ENCODE measurements around the gene GPD1. TPM values are rescaled to one million over a fixed set of nuclear protein-coding genes. Genes with fewer than 3 reads are reported as not detected.
A peak's percentile ranks its signal among the peaks of the same experiment; 100 is the strongest.

The GPD1 gene
- total RNA-seq, 4 donors from 2014 or later = 5.1 to 10.6 (median 7.1) TPM

DNA sequence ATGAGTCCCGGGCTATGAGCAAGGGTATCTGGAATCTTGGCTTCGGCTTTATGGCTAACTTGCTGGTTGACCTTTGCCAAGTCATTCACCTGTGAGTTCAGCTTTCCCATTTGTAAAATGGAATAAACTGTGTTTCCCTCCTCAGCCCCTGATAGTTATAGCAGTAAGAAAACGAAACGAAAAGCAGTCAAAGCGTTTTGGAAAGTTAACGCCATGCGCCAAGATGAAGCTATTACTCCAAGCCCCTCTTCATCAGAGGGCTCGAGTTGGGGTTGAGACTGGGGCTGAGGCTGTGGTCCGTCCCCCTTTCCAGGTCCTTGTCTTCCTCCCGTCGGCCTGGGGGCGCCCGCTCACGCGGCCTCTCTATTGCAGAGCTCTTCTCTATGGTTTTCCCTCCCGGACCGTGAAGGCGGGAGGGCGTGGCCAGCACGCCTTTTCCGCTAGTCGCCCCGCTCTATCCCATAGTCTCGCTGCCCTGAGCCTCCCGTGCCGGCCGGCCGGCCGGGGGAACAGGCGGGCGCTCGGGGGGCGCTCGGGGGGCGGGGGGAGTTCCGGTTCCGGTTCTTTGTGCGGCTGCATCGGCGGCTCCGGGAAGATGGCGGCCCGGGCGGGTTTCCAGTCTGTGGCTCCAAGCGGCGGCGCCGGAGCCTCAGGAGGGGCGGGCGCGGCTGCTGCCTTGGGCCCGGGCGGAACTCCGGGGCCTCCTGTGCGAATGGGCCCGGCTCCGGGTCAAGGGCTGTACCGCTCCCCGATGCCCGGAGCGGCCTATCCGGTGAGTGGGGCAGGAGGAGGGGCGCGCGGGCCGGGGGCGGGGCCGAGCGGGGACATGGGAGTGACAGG, 18.8 kb upstream of the GPD1 start, which contains the start of gene SMARCD1:
SMARCD1 (plus strand) TSS at position 568 of the 840 bp plus-strand sequence; CDS start at position 596, 28 bp downstream.
- DNase-seq = peak; percentile 94 to 95
- intact Hi-C loops (cut with DNase I) = no loop called here
- Histone ChIP-seq H3K4me1 (peaks cover 7 to 16% of the 10 kb centered on the region in 2 donors), H3K36me3 (peaks cover 15 to 18% of the 10 kb centered on the region in 2 donors), H3K9me3 (no peaks in the 10 kb centered on the region), H3K27ac (peak within 1 kb of the TSS; percentile 87 to 98 (median 96)), H3K4me3 (replicated peaks in 1 of 3) (peak within 1 kb of the TSS; percentile 27 to 94 (median 89)), H3K27me3 (no peaks in the 10 kb centered on the region)
- WGBS, 2 donors = 1 to 2% methylated on average over 11 to 35 of the region's 69 CpGs
- TF ChIP-seq, protein P1, sequence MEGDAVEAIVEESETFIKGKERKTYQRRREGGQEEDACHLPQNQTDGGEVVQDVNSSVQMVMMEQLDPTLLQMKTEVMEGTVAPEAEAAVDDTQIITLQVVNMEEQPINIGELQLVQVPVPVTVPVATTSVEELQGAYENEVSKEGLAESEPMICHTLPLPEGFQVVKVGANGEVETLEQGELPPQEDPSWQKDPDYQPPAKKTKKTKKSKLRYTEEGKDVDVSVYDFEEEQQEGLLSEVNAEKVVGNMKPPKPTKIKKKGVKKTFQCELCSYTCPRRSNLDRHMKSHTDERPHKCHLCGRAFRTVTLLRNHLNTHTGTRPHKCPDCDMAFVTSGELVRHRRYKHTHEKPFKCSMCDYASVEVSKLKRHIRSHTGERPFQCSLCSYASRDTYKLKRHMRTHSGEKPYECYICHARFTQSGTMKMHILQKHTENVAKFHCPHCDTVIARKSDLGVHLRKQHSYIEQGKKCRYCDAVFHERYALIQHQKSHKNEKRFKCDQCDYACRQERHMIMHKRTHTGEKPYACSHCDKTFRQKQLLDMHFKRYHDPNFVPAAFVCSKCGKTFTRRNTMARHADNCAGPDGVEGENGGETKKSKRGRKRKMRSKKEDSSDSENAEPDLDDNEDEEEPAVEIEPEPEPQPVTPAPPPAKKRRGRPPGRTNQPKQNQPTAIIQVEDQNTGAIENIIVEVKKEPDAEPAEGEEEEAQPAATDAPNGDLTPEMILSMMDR (IDR thresholded peaks at IDR 0.05) = peak in 2 of 6 experiments; percentile 45 to 50
- peak in 1 of 2 donors; percentile 42 for TF ChIP-seq POLR2A (IDR thresholded peaks at IDR 0.05)

DNA sequence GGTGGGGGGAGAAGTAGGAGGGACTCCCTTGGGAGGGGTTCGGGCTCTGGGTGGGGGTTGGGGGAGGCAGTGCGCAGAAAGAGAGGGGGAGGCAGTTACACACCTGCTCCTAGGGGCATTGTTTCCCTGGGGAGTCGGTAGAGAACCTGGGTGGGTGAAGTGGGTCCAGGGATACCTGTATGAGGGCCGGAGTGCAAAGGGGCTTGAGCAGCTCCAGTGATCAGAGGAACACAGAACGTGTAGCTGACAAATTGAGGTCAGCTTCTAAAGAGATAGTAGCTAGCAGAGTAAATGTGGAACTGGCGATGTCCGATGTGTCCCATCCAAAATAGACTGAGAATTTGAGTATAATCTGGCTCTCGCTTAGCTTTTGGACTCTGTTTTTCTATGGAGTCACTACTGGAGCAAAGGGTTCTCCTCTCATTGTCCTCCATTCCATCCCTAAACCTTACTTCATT, 18.2 kb upstream of the GPD1 start:
- WGBS, 2 donors = 11 to 12% methylated on average over 7 to 8 of the region's 8 CpGs
- H3K27ac ChIP-seq = peak overlapping the region; percentile 87 to 98 (median 96)
- H3K4me1 ChIP-seq = peaks cover 7 to 16% of the 10 kb centered on the region in 2 donors
- intact Hi-C loops (cut with DNase I) = no loop called here
- no peaks in the 10 kb centered on the region for H3K27me3 ChIP-seq
- peaks cover 20 to 24% of the 10 kb centered on the region in 2 donors for H3K36me3 ChIP-seq
- peak overlapping the region; percentile 27 to 94 (median 89) for H3K4me3 ChIP-seq (replicated peaks in 1 of 3)
- DNase-seq = no peak
- TF ChIP-seq, protein P1 (IDR thresholded peaks at IDR 0.05) = no peak
- TF ChIP-seq POLR2A (IDR thresholded peaks at IDR 0.05) = no peak
- no peaks in the 10 kb centered on the region for H3K9me3 ChIP-seq

DNA sequence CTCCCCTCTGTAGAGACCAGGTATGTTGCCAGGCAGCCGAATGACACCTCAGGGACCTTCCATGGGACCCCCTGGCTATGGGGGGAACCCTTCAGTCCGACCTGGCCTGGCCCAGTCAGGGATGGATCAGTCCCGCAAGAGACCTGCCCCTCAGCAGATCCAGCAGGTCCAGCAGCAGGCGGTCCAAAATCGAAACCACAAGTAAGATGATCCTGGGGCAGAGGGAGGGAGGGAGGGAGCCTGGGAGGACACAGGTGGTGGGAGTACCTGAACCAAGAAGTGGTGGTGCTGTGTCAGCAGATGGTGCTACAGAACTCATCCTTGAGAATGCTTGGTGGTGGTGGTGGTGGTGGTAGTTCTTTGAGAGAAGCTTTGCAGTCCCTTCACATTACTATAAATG, 17.7 kb upstream of the GPD1 start:
- peaks cover 7 to 12% of the 10 kb centered on the region in 2 donors for H3K4me1 ChIP-seq
- H3K4me3 ChIP-seq (replicated peaks in 1 of 3) = no peak overlapping the region
- intact Hi-C loops (cut with DNase I) = no loop called here
- peak in 1 of 2 donors; percentile 22 for DNase-seq
- WGBS, 2 donors = 75 to 79% methylated on average over 5 of the region's 5 CpGs
- H3K9me3 ChIP-seq = no peaks in the 10 kb centered on the region
- H3K27ac ChIP-seq = peak overlapping the region in 1 of 3 donors; percentile 87
- H3K36me3 ChIP-seq = peaks cover 25 to 29% of the 10 kb centered on the region in 2 donors
- H3K27me3 ChIP-seq = no peaks in the 10 kb centered on the region
- TF ChIP-seq, protein P1 (IDR thresholded peaks at IDR 0.05) = no peak
- TF ChIP-seq POLR2A (IDR thresholded peaks at IDR 0.05) = no peak

DNA sequence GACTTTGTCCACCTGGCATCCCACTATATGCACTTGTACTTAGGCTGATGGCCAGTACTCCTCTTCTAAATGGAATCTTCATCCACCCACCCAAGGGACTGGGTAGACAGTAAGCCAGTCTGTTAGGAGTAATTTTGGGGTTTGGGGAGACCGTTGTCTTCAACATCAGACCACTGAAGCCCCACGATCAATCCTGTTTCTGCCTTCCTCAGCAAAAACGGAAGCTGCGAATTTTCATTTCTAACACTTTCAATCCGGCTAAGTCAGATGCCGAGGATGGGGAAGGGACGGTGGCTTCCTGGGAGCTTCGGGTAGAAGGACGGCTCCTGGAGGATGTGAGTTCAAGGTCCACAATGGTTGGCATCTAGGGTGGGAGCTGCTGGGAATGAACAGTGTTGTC, 16.7 kb upstream of the GPD1 start:
- DNase-seq = no peak
- TF ChIP-seq POLR2A (IDR thresholded peaks at IDR 0.05) = no peak
- TF ChIP-seq, protein P1 (IDR thresholded peaks at IDR 0.05) = no peak
- Histone ChIP-seq H3K4me1 (peaks cover 7 to 10% of the 10 kb centered on the region in 2 donors), H3K27ac (no peak overlapping the region), H3K36me3 (peaks cover 32 to 37% of the 10 kb centered on the region in 2 donors), H3K9me3 (no peaks in the 10 kb centered on the region), H3K4me3 (replicated peaks in 1 of 3) (no peak overlapping the region), H3K27me3 (no peaks in the 10 kb centered on the region)
- WGBS, 2 donors = 87 to 90% methylated on average over 9 of the region's 9 CpGs
- intact Hi-C loops (cut with DNase I) = no loop called here

DNA sequence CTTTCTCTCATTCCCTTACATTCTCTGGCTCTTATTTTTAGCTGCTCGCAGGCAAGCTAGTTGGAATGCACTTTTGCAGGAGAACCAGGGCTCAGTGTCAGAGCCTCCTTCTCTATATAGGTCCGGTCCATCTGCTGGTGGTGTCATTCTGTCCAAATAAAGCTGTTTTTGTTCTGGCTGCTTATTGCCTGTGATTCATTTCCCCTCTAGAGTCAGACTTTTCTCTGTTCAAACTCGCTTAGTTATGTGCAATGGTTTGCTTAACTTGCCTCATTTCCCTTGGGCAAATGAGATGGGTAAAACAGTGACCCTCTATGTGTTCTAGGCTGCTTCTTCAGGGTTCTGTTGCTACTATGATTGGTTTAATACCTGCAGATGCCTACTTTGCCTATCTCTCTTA, 15.8 kb upstream of the GPD1 start:
- H3K4me3 ChIP-seq (replicated peaks in 1 of 3) = no peak overlapping the region
- H3K4me1 ChIP-seq = peaks cover 7 to 10% of the 10 kb centered on the region in 2 donors
- no peak for DNase-seq
- WGBS, 2 donors = 75 to 76% methylated on average over 3 of the region's 3 CpGs
- H3K36me3 ChIP-seq = peaks cover 39 to 45% of the 10 kb centered on the region in 2 donors
- H3K27ac ChIP-seq = no peak overlapping the region
- no peaks in the 10 kb centered on the region for H3K9me3 ChIP-seq
- TF ChIP-seq, protein P1 (IDR thresholded peaks at IDR 0.05) = no peak
- no peak for TF ChIP-seq POLR2A (IDR thresholded peaks at IDR 0.05)
- no peaks in the 10 kb centered on the region for H3K27me3 ChIP-seq
- intact Hi-C loops (cut with DNase I) = no loop called here
